Endometrial microvascular endothelial cells (primary cell): ENCODE measurements around the gene HLA-DRB1. TPM values are rescaled to one million over a fixed set of nuclear protein-coding genes. Genes with fewer than 3 reads are reported as not detected.
"Not testable (repeated sequence)": the region's sequence is repeated elsewhere in the genome, so short reads cannot be mapped to it uniquely, and the experiment has no call there.

ENCODE experiments used
- in situ Hi-C: cut with HindIII; loops from 2 replicates; pipeline ENCODE4 v1.10.0; 2017; ENCODE audit warnings: low sequenced_read_pairs, low pct_unique_long_range_greater_than_20kb; ENCODE audit errors: inconsistent ontology term
- total RNA-seq: library from RNA; depleted of rRNA; stranded (reverse); fragments of >200 nt; gene quantifications from one replicate; pipeline ENCODE4 v1.2.3, GENCODE V29; 2015; ENCODE audit errors: inconsistent ontology term

The HLA-DRB1 gene
- total RNA-seq, result 28.9 TPM

GRCh38 chr6:32589596-32590449, at the start of gene HLA-DRB1:
HLA-DRB1 (minus strand) TSS chr6:32589848; CDS start chr6:32589742, 106 bp downstream.
- in situ Hi-C loops, result no loop called here

- in situ Hi-C loops, result no loop called here
These were observed 49.0 kb upstream of the HLA-DRB1 start for GRCh38 chr6:32638532-32639219.

GRCh38 chr6:32637883-32638282, 48.2 kb upstream of the HLA-DRB1 start:
- in situ Hi-C loops, result no loop called here

GRCh38 chr6:32637219-32637880, 47.7 kb upstream of the HLA-DRB1 start, which contains the start of gene HLA-DQA1:
HLA-DQA1 (plus strand) TSS chr6:32637406; CDS start chr6:32637459, 53 bp downstream.
- in situ Hi-C loops, result no loop called here

GRCh38 chr6:32635526-32636123, 46.0 kb upstream of the HLA-DRB1 start:
- in situ Hi-C loops, result no loop called here

- in situ Hi-C loops, result not testable (repeated sequence)
These were observed 40.1 kb upstream of the HLA-DRB1 start for GRCh38 chr6:32629793-32630192.

GRCh38 chr6:32627831-32628230, 38.2 kb upstream of the HLA-DRB1 start:
- in situ Hi-C loops, result no loop called here

GRCh38 chr6:32627249-32627648, 37.6 kb upstream of the HLA-DRB1 start:
- in situ Hi-C loops, result no loop called here

- in situ Hi-C loops, result no loop called here
These were observed 35.5 kb upstream of the HLA-DRB1 start for GRCh38 chr6:32625137-32625536.

- in situ Hi-C loops, result no loop called here
These were observed 34.9 kb upstream of the HLA-DRB1 start for GRCh38 chr6:32624565-32624964.

GRCh38 chr6:32623693-32624092, 34.0 kb upstream of the HLA-DRB1 start:
- in situ Hi-C loops, result no loop called here

- in situ Hi-C loops, result no loop called here
These were observed 33.1 kb upstream of the HLA-DRB1 start for GRCh38 chr6:32622545-32623401.

GRCh38 chr6:32621372-32621771, 31.7 kb upstream of the HLA-DRB1 start:
- in situ Hi-C loops, result no loop called here

- in situ Hi-C loops, result no loop called here
These were observed 28.1 kb upstream of the HLA-DRB1 start for GRCh38 chr6:32617751-32618150.

- in situ Hi-C loops, result no loop called here
These were observed 26.4 kb upstream of the HLA-DRB1 start for GRCh38 chr6:32615885-32616532.

GRCh38 chr6:32614366-32615081, 24.9 kb upstream of the HLA-DRB1 start:
- in situ Hi-C loops, result no loop called here

- in situ Hi-C loops, result no loop called here
These were observed 23.8 kb upstream of the HLA-DRB1 start for GRCh38 chr6:32613475-32613874.
